A549 (cell line): Measurements from ENCODE around the gene ZSCAN9. TPM values are rescaled to one million over a fixed set of nuclear protein-coding genes. Genes with fewer than 3 reads are reported as not detected.

Experiments used
- ATAC-seq, 2 experiments: fragments of 200-7000 bp in 1 of 2; fragments of >200 bp in 1 of 2; cut with Nextera tagmentation in 1 of 2; cut with Tn5 transposase in 1 of 2; 3 replicates each; pipeline versions ENCODE4 v1.8.0 to v1.9.1; 2018 to 2020; ENCODE audit warnings: mild to moderate bottlenecking in 1 of 2, moderate library complexity in 1 of 2
- CTCF ChIA-PET: fragments of 300-600 bp; sonication (Branson Sonifier 250); formaldehyde crosslinking; extraction: SDS; loops from one replicate; lab custom pipeline; 2021; ENCODE audit warnings: antibody characterized with exemption, inconsistent platforms; lab: Yijun Ruan, JAX
- POLR2A ChIA-PET: fragments of 350-600 bp; formaldehyde crosslinking; extraction: SDS; loops from one replicate; lab custom pipeline; 2021; ENCODE audit warnings: antibody characterized with exemption, inconsistent platforms; lab: Yijun Ruan, JAX
- DNase-seq, 2 experiments: peaks; one replicate each; pipeline versions ENCODE4 v3.0.0 to v3.0.0-alpha.2; 2011 to 2016; ENCODE audit warnings: low read depth in 1 of 2, low spot score in 1 of 2
- FAIRE-seq: peaks from 2 replicates; lab custom pipeline; 2011; peaks lifted over from hg19 to GRCh38; lab: Jason Lieb, UNC
- H3K27ac ChIP-seq, 2 experiments: fragments of >200 bp; sonication (Bioruptor Twin); formaldehyde crosslinking; 3 replicates each; pipeline ENCODE4 v1.5.1; 2016 to 2017
- H3K4me1 ChIP-seq: fragments of >200 bp; sonication (Bioruptor Twin); formaldehyde crosslinking; 3 replicates; pipeline ENCODE4 v1.6.1; 2016
- H3K4me2 ChIP-seq: fragments of >200 bp; sonication (Bioruptor Twin); formaldehyde crosslinking; 3 replicates; pipeline ENCODE4 v1.6.1; 2016
- H3K4me3 ChIP-seq: fragments of >200 bp; sonication (Bioruptor Twin); formaldehyde crosslinking; 3 replicates; pipeline ENCODE4 v1.5.1; 2016
- H3K9me3 ChIP-seq: fragments of >200 bp; sonication (Bioruptor Twin); formaldehyde crosslinking; 3 replicates; pipeline ENCODE4 v1.6.1; 2016
- BCL3 ChIP-seq: fragments of >200 bp; sonication (Bioruptor Twin); formaldehyde crosslinking; IDR thresholded peaks from 3 replicates; pipeline ENCODE4 v1.6.1; 2016
- CBX8 ChIP-seq: fragments of 200-600 bp; sonication (generic); IDR thresholded peaks from 2 replicates; pipeline ENCODE4 v1.6.1; 2016
- ELK1 ChIP-seq: fragments of 150-350 bp; IDR thresholded peaks from 2 replicates; pipeline ENCODE4 v1.6.1; 2014; ENCODE audit warnings: low read depth, mild to moderate bottlenecking, low read length
- ESRRA ChIP-seq: fragments of 150-350 bp; IDR thresholded peaks from 2 replicates; pipeline ENCODE4 v1.6.1; 2014; ENCODE audit warnings: mild to moderate bottlenecking, low read length, borderline replicate concordance
- FOSB ChIP-seq: fragments of 250-450 bp; sonication (Bioruptor Pico); IDR thresholded peaks from 2 replicates; pipeline ENCODE4 v1.5.0; 2020; ENCODE audit warnings: mild to moderate bottlenecking, moderate library complexity
- FOSL2 ChIP-seq, 2 experiments: fragments of 450-650 bp in 1 of 2; fragments of >200 bp in 1 of 2; sonication (Bioruptor Twin) in 1 of 2; formaldehyde crosslinking; IDR thresholded peaks; 2 replicates each; pipeline versions ENCODE4 v1.5.0 to v1.6.1; 2016 to 2020; ENCODE audit warnings: mild to moderate bottlenecking in 1 of 2, moderate library complexity in 1 of 2
- JUNB ChIP-seq: fragments of >200 bp; sonication (Bioruptor Twin); formaldehyde crosslinking; IDR thresholded peaks from 2 replicates; pipeline ENCODE4 v1.6.1; 2016
- KDM5A ChIP-seq: fragments of 200-600 bp; sonication (generic); IDR thresholded peaks from 2 replicates; pipeline ENCODE4 v1.6.1; 2016; ENCODE audit warnings: antibody characterized with exemption, mild to moderate bottlenecking
- MAFK ChIP-seq: fragments of 450-650 bp; IDR thresholded peaks from 2 replicates; pipeline ENCODE4 v1.6.1; 2014; ENCODE audit not compliant: partially characterized antibody
- NFE2L2 ChIP-seq: fragments of 150-350 bp; conservative IDR thresholded peaks from 2 replicates; pipeline ENCODE4 v1.6.1; 2014; ENCODE audit warnings: low read length
- NR3C1 ChIP-seq: fragments of >200 bp; sonication (Bioruptor Twin); formaldehyde crosslinking; IDR thresholded peaks from 3 replicates; pipeline ENCODE4 v1.6.1; 2017
- POLR2AphosphoS2 ChIP-seq: conservative IDR thresholded peaks from 2 replicates; pipeline ENCODE4 v1.6.1; 2012; ENCODE audit warnings: low read length, improper control_type of control experiment, inconsistent platforms
- RAD21 ChIP-seq, 2 experiments: fragments of >200 bp in 1 of 2; sonication (Bioruptor Twin) in 1 of 2; formaldehyde crosslinking in 1 of 2; IDR thresholded peaks in 1 of 2; conservative IDR thresholded peaks in 1 of 2; 2 replicates in 1 of 2; 3 replicates in 1 of 2; pipeline ENCODE4 v1.6.1; 2012 to 2018; ENCODE audit warnings: inconsistent platforms in 1 of 2
- RCOR1 ChIP-seq: fragments of 150-350 bp; IDR thresholded peaks from 2 replicates; pipeline ENCODE4 v1.6.1; 2014; ENCODE audit warnings: antibody characterized with exemption, low read length, low read depth
- RFX5 ChIP-seq: fragments of 450-650 bp; IDR thresholded peaks from 2 replicates; pipeline ENCODE4 v1.7.1; 2014; ENCODE audit warnings: antibody characterized with exemption, mild to moderate bottlenecking, moderate library complexity
- RNF2 ChIP-seq: fragments of 200-600 bp; sonication (generic); IDR thresholded peaks from 2 replicates; pipeline ENCODE4 v1.6.1; 2016; ENCODE audit warnings: low read depth, mild to moderate bottlenecking, antibody characterized with exemption, moderate library complexity, borderline replicate concordance
- SREBF2 ChIP-seq: fragments of 450-650 bp; IDR thresholded peaks from 2 replicates; pipeline ENCODE4 v1.6.1; 2014; ENCODE audit warnings: mild to moderate bottlenecking, moderate library complexity
- TP53 ChIP-seq: fragments of 250-450 bp; sonication (Bioruptor Pico); IDR thresholded peaks from 2 replicates; pipeline ENCODE4 v1.5.0; 2021; ENCODE audit warnings: mild to moderate bottlenecking, moderate library complexity
- WGBS: methylation state at CpG from one replicate; pipeline ENCODE4 v1.1.6; 2017; ENCODE audit errors: missing lambda C conversion rate; 5-methylcytosine and 5-hydroxymethylcytosine counted together
- polyA plus RNA-seq, 4 experiments: library from polyadenylated mRNA; depleted of rRNA in 3 of 4; stranded (reverse); fragments of >200 nt; fragmentation: RNase III in 1 of 4; extraction: RNeasy Plus Mini Kit Qiagen cat#74134 plus additional on column Dnase treatment in 1 of 4; gene quantifications; 2 replicates in 3 of 4; 3 replicates in 1 of 4; pipeline ENCODE4 v1.2.3, GENCODE V29; 2011 to 2017

ZSCAN9 gene
- polyA plus RNA-seq, 2 of the 4 experiments (the other 2 are of a cell fraction) = 7.7 to 16.2 TPM

GRCh38 chr6:28282926-28283325 is 57.9 kb downstream of the ZSCAN9 start:
- Histone ChIP-seq H3K4me3 (no peak overlapping the region), H3K4me2 (no peak overlapping the region), H3K27ac (no peak overlapping the region), H3K4me1 (0 out of 3 replicates have a peak, but pooled peaks cover 3% of the 10 kb centered on the region), H3K9me3 (no peaks in the 10 kb centered on the region)
- FAIRE-seq (no peak), ATAC-seq (no peak), DNase-seq (peak in 1 of 2 experiments; percentile 25)
- CTCF ChIA-PET = no interaction called here
- whole genome bisulfite sequencing = 100% methylated on average over 2 of the region's 2 CpGs
- no peak for TF ChIP-seq CBX8
- TF ChIP-seq SREBF2 = no peak
- TF ChIP-seq RCOR1 = no peak
- TF ChIP-seq FOSL2 (IDR thresholded peaks at IDR 0.05) = no peak
- no peak for TF ChIP-seq FOSL2 (CRISPR knock-in tag; IDR thresholded peaks at IDR 0.05)
- no peak for TF ChIP-seq TP53 (CRISPR knock-in tag)
- TF ChIP-seq BCL3 = no peak
- TF ChIP-seq MAFK = no peak
- no peak for TF ChIP-seq NR3C1
- no peak for TF ChIP-seq JUNB
- TF ChIP-seq POLR2AphosphoS2 = no peak
- TF ChIP-seq FOSB (CRISPR knock-in tag) = no peak
- no peak for TF ChIP-seq ESRRA
- no peak for TF ChIP-seq RFX5
- TF ChIP-seq RNF2 = no peak
- TF ChIP-seq ELK1 = no peak
- TF ChIP-seq RAD21 (conservative IDR thresholded peaks at IDR 0.05 in 1 of 2, IDR thresholded peaks at IDR 0.05 in 1 of 2) = no peak
- TF ChIP-seq NFE2L2 = no peak
- TF ChIP-seq KDM5A = no peak
- POLR2A ChIA-PET = no interaction called here

Other genes with a start within 250 kb of the ZSCAN9 start
- gene ZNF165, start 144.7 kb upstream of the ZSCAN9 start, polyA plus RNA-seq (2011; rRNA removed) = 0.71 and 0.72 TPM in 2 replicates
- 0.62 to 0.76 TPM (median 0.63 TPM) in 3 replicates for gene ZNF165, start 144.7 kb upstream of the ZSCAN9 start, polyA plus RNA-seq (2017; fragmentation: RNase III; extraction: RNeasy Plus Mini Kit Qiagen cat#74134 plus additional on column Dnase treatment)
- 5.5 and 6.0 TPM in 2 replicates for gene ZSCAN16, start 100.7 kb upstream of the ZSCAN9 start, polyA plus RNA-seq (2011; rRNA removed)
- gene ZSCAN16, start 100.7 kb upstream of the ZSCAN9 start, polyA plus RNA-seq (2017; fragmentation: RNase III; extraction: RNeasy Plus Mini Kit Qiagen cat#74134 plus additional on column Dnase treatment) = 5.7 to 6.1 TPM (median 5.8 TPM) in 3 replicates
- gene ZKSCAN8, start 83.4 kb upstream of the ZSCAN9 start, polyA plus RNA-seq (2011; rRNA removed) = 8.9 and 16.2 TPM in 2 replicates
- 6.9 to 8.5 TPM (median 8.4 TPM) in 3 replicates for gene ZKSCAN8, start 83.4 kb upstream of the ZSCAN9 start, polyA plus RNA-seq (2017; fragmentation: RNase III; extraction: RNeasy Plus Mini Kit Qiagen cat#74134 plus additional on column Dnase treatment)
- gene ZKSCAN4, start 27.0 kb downstream of the ZSCAN9 start, polyA plus RNA-seq (2011; rRNA removed) = 2.3 TPM in 2 replicates
- gene ZKSCAN4, start 27.0 kb downstream of the ZSCAN9 start, polyA plus RNA-seq (2017; fragmentation: RNase III; extraction: RNeasy Plus Mini Kit Qiagen cat#74134 plus additional on column Dnase treatment) = 1.7 to 2.1 TPM (median 1.8 TPM) in 3 replicates
- not detected in 2 replicates for gene NKAPL, start 34.0 kb downstream of the ZSCAN9 start, polyA plus RNA-seq (2011; rRNA removed)
- not detected in 3 replicates for gene NKAPL, start 34.0 kb downstream of the ZSCAN9 start, polyA plus RNA-seq (2017; fragmentation: RNase III; extraction: RNeasy Plus Mini Kit Qiagen cat#74134 plus additional on column Dnase treatment)
- 10.1 and 11.2 TPM in 2 replicates for gene ZSCAN26, start 41.9 kb downstream of the ZSCAN9 start, polyA plus RNA-seq (2011; rRNA removed)
- 5.0 to 6.2 TPM (median 5.9 TPM) in 3 replicates for gene ZSCAN26, start 41.9 kb downstream of the ZSCAN9 start, polyA plus RNA-seq (2017; fragmentation: RNase III; extraction: RNeasy Plus Mini Kit Qiagen cat#74134 plus additional on column Dnase treatment)
- gene PGBD1, start 56.3 kb downstream of the ZSCAN9 start, polyA plus RNA-seq (2011; rRNA removed) = 5.2 and 7.0 TPM in 2 replicates
- 3.7 to 4.1 TPM (median 3.7 TPM) in 3 replicates for gene PGBD1, start 56.3 kb downstream of the ZSCAN9 start, polyA plus RNA-seq (2017; fragmentation: RNase III; extraction: RNeasy Plus Mini Kit Qiagen cat#74134 plus additional on column Dnase treatment)
- 4.0 and 4.8 TPM in 2 replicates for gene ZSCAN31, start 110.9 kb downstream of the ZSCAN9 start, polyA plus RNA-seq (2011; rRNA removed)
- 3.0 to 3.6 TPM (median 3.1 TPM) in 3 replicates for gene ZSCAN31, start 110.9 kb downstream of the ZSCAN9 start, polyA plus RNA-seq (2017; fragmentation: RNase III; extraction: RNeasy Plus Mini Kit Qiagen cat#74134 plus additional on column Dnase treatment)
- gene ZKSCAN3, start 124.7 kb downstream of the ZSCAN9 start, polyA plus RNA-seq (2011; rRNA removed) = 2.7 and 3.5 TPM in 2 replicates
- gene ZKSCAN3, start 124.7 kb downstream of the ZSCAN9 start, polyA plus RNA-seq (2017; fragmentation: RNase III; extraction: RNeasy Plus Mini Kit Qiagen cat#74134 plus additional on column Dnase treatment) = 1.5 to 1.6 TPM (median 1.6 TPM) in 3 replicates
- gene ZSCAN12, start 174.5 kb downstream of the ZSCAN9 start, polyA plus RNA-seq (2011; rRNA removed) = 2.9 and 3.3 TPM in 2 replicates
- 1.8 to 1.9 TPM (median 1.9 TPM) in 3 replicates for gene ZSCAN12, start 174.5 kb downstream of the ZSCAN9 start, polyA plus RNA-seq (2017; fragmentation: RNase III; extraction: RNeasy Plus Mini Kit Qiagen cat#74134 plus additional on column Dnase treatment)
- gene ZSCAN23, start 218.2 kb downstream of the ZSCAN9 start, polyA plus RNA-seq (2011; rRNA removed) = not detected in 2 replicates
- not detected in 3 replicates for gene ZSCAN23, start 218.2 kb downstream of the ZSCAN9 start, polyA plus RNA-seq (2017; fragmentation: RNase III; extraction: RNeasy Plus Mini Kit Qiagen cat#74134 plus additional on column Dnase treatment)